Suprapubic skin (tissue), 4 donors: Measurements from ENCODE around the gene NECTIN3. TPM values are rescaled to one million over a fixed set of nuclear protein-coding genes. Genes with fewer than 3 reads are reported as not detected.

Experiments
- DNase-seq, 2 donors: peaks; one replicate each; pipeline ENCODE4 v3.0.0-alpha.2; 2019; ENCODE audit warnings: low spot score in 2 of 2
- H3K27ac ChIP-seq: fragments of 200-600 bp; sonication (generic); one replicate; pipeline ENCODE4 v1.5.1; 2019
- H3K27me3 ChIP-seq: fragments of 200-600 bp; sonication (generic); one replicate; pipeline ENCODE4 v1.5.1; 2019
- H3K36me3 ChIP-seq: fragments of 200-600 bp; sonication (generic); one replicate; pipeline ENCODE4 v1.5.1; 2019
- H3K4me1 ChIP-seq: fragments of 200-600 bp; sonication (generic); one replicate; pipeline ENCODE4 v1.5.1; 2019
- H3K4me3 ChIP-seq: fragments of 200-600 bp; sonication (generic); one replicate; pipeline ENCODE4 v1.5.1; 2019; ENCODE audit warnings: mild to moderate bottlenecking
- H3K9me3 ChIP-seq: fragments of 200-600 bp; sonication (generic); one replicate; pipeline ENCODE4 v1.5.1; 2019
- CTCF ChIP-seq, 2 donors: fragments of 200-600 bp in 1 of 2; fragments of 450-650 bp in 1 of 2; sonication (generic) in 1 of 2; IDR thresholded peaks; one replicate each; pipeline ENCODE4 v1.5.1; 2016 to 2019; ENCODE audit warnings: antibody characterized with exemption in 2 of 2, mild to moderate bottlenecking in 1 of 2, moderate library complexity in 1 of 2
- EP300 ChIP-seq: sonication (generic); formaldehyde crosslinking; IDR thresholded peaks from one replicate; pipeline ENCODE4 v1.6.1; 2017; ENCODE audit warnings: antibody characterized with exemption
- POLR2A ChIP-seq, 2 donors: fragments of 450-650 bp; IDR thresholded peaks; one replicate each; pipeline ENCODE4 v1.6.1; 2017; ENCODE audit warnings: antibody characterized with exemption in 2 of 2, mild to moderate bottlenecking in 2 of 2, moderate library complexity in 2 of 2
- POLR2AphosphoS5 ChIP-seq, 3 donors: sonication (generic); formaldehyde crosslinking; IDR thresholded peaks; one replicate each; pipeline ENCODE4 v1.6.1; 2017; ENCODE audit warnings: antibody characterized with exemption in 3 of 3
- WGBS: methylation state at CpG from one replicate; pipeline ENCODE4 v1.1.5; 2018; 5-methylcytosine and 5-hydroxymethylcytosine counted together
- total RNA-seq, 4 donors: library from RNA; depleted of rRNA; stranded (reverse); fragments of >200 nt; gene quantifications; one replicate each; pipeline ENCODE4 v1.1.0, GENCODE V29; 2016

Gene NECTIN3
- total RNA-seq, 4 donors from 2014 or later: 4.7 to 11.9 (median 7.6) TPM

- Histone ChIP-seq H3K36me3 (no peaks in the 10 kb centered on the region), H3K4me3 (no peak overlapping the region), H3K27me3 (no peaks in the 10 kb centered on the region), H3K27ac (no peak overlapping the region), H3K4me1 (no peaks in the 10 kb centered on the region), H3K9me3 (no peaks in the 10 kb centered on the region)
- TF ChIP-seq POLR2A (IDR thresholded peaks at IDR 0.05) (no peak), POLR2AphosphoS5 (IDR thresholded peaks at IDR 0.05) (no peak), CTCF (IDR thresholded peaks at IDR 0.05) (no peak), EP300 (no peak)
- DNase-seq: no peak
These were observed 62.7 kb downstream of the NECTIN3 start for GRCh38 chr3:111134302-111134701.

GRCh38 chr3:111151438-111151837 lies 79.8 kb downstream of the NECTIN3 start:
- Histone ChIP-seq H3K4me1 (no peaks in the 10 kb centered on the region), H3K27me3 (no peaks in the 10 kb centered on the region), H3K27ac (no peak overlapping the region), H3K4me3 (no peak overlapping the region), H3K9me3 (no peaks in the 10 kb centered on the region), H3K36me3 (no peaks in the 10 kb centered on the region)
- no peak for DNase-seq
- TF ChIP-seq POLR2A (IDR thresholded peaks at IDR 0.05) (no peak), POLR2AphosphoS5 (IDR thresholded peaks at IDR 0.05) (no peak), EP300 (no peak), CTCF (IDR thresholded peaks at IDR 0.05) (no peak)

DNA sequence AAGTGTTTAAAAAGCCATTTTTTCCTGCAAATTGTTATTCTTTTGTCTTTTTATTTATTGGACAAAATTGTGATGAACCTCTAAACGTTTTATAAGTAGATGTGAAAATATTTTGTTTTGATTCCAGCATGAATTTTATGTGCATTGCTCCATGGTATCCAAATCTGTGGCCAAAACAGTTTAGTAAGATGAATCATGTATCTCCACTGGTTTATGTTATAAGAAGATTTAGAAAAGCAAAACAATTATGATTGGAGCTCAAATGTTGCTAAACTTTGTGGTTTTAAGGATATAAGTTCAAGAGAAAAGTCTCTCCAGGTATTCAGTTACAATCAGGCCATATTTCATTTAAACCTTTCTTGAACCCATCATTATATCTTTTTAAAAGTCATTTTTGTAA lies 80.9 kb downstream of the NECTIN3 start:
- Histone ChIP-seq H3K27ac (no peak overlapping the region), H3K9me3 (no peaks in the 10 kb centered on the region), H3K36me3 (no peaks in the 10 kb centered on the region), H3K4me1 (no peaks in the 10 kb centered on the region), H3K4me3 (no peak overlapping the region), H3K27me3 (no peaks in the 10 kb centered on the region)
- 27% methylated on average over 1 of the region's 1 CpG for WGBS
- no peak for DNase-seq
- no peak for TF ChIP-seq EP300
- TF ChIP-seq POLR2A (IDR thresholded peaks at IDR 0.05): no peak
- TF ChIP-seq POLR2AphosphoS5 (IDR thresholded peaks at IDR 0.05): no peak
- TF ChIP-seq CTCF (IDR thresholded peaks at IDR 0.05): no peak

GRCh38 chr3:111156517-111156916 lies 84.9 kb downstream of the NECTIN3 start:
- no peak overlapping the region for H3K27ac ChIP-seq
- no peak for TF ChIP-seq POLR2A (IDR thresholded peaks at IDR 0.05)
- TF ChIP-seq EP300: no peak
- no peak for TF ChIP-seq CTCF (IDR thresholded peaks at IDR 0.05)
- TF ChIP-seq POLR2AphosphoS5 (IDR thresholded peaks at IDR 0.05): no peak
- no peaks in the 10 kb centered on the region for H3K9me3 ChIP-seq
- H3K4me3 ChIP-seq: no peak overlapping the region
- H3K4me1 ChIP-seq: no peaks in the 10 kb centered on the region
- WGBS: 91% methylated on average over 2 of the region's 2 CpGs
- H3K27me3 ChIP-seq: no peaks in the 10 kb centered on the region
- H3K36me3 ChIP-seq: no peaks in the 10 kb centered on the region
- DNase-seq: no peak

DNA sequence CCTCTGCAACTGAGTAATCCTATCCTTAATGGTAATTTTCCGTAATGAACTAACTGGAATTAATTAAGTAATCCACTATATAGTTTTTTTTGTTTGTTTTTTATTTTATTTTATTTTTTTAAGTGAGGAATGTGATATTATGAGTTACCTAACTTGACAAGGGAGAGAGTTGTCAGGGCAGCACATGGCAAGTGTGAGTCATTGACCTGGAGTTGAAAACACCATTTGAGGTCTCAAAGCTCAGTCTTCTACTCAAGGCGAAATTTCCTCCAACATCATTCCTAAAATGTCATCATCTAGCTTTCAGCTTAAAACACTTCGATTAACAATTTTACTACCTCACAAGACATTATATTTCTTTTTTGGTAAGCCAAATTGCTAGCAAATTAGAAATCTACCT lies 87.8 kb downstream of the NECTIN3 start:
- 84% methylated on average over 3 of the region's 3 CpGs for WGBS
- Histone ChIP-seq H3K27ac (no peak overlapping the region), H3K9me3 (no peaks in the 10 kb centered on the region), H3K4me3 (no peak overlapping the region), H3K4me1 (no peaks in the 10 kb centered on the region), H3K27me3 (no peaks in the 10 kb centered on the region), H3K36me3 (no peaks in the 10 kb centered on the region)
- TF ChIP-seq POLR2A (IDR thresholded peaks at IDR 0.05): no peak
- TF ChIP-seq POLR2AphosphoS5 (IDR thresholded peaks at IDR 0.05): no peak
- no peak for TF ChIP-seq CTCF (IDR thresholded peaks at IDR 0.05)
- no peak for TF ChIP-seq EP300
- DNase-seq: no peak
